ENCODE measurements around the gene FNDC10. TPM values are rescaled to one million over a fixed set of nuclear protein-coding genes. Genes with fewer than 3 reads are reported as not detected.

The FNDC10 gene
- total RNA-seq, 1 donor from 2014 or later = 2.5 TPM

DNA sequence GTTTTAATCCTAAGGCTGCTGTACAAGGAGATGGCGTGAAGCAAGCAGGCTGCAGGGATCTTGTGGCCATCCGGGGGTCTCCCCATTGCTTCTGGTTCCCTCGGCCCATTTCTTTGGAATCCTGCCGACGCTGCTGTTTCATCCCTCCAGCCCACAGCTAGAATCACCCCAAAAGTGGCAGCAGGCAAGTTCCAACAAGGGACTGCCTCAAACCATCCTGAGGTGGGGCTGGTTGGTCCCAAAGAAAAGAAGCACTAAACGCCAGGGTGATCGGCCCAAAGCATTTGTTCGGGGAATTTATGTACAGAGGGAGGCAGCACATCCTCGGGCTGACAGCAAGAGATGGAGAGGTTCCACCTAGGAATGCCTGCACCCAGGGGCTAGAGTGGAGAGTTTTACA, 10.9 kb upstream of the FNDC10 start:
- Histone ChIP-seq H3K27ac (no peak overlapping the region), H3K9ac (no peak overlapping the region), H3K4me2 (no peak overlapping the region), H3K36me3 (no peaks in the 10 kb centered on the region), H2AFZ (replicated peaks) (no peak overlapping the region), H3K9me3 (ENCODE audit: low read depth) (no peaks in the 10 kb centered on the region), H3K4me3 (no peak overlapping the region), H3K27me3 (no peaks in the 10 kb centered on the region), H4K20me1 (ENCODE audit: low read depth) (peaks cover 19% of the 10 kb centered on the region), H3F3A (ENCODE audit: low read depth) (peaks cover 15% of the 10 kb centered on the region), H3K4me1 (peaks cover 6% of the 10 kb centered on the region), H3K79me2 (ENCODE audit: low read depth) (peaks cover 19% of the 10 kb centered on the region)
- no peak overlapping the region for H3K4me3 Mint-ChIP-seq
- H3K27me3 Mint-ChIP-seq (ENCODE audit: insufficient read depth, low read depth) = peaks cover 2% of the 10 kb centered on the region
- H3K36me3 Mint-ChIP-seq = peaks cover 6% of the 10 kb centered on the region
- DNase-seq (ENCODE audit: low spot score) = no peak
- no peak overlapping the region for H3K27ac Mint-ChIP-seq
- TF ChIP-seq EZH2phosphoT487 (IDR thresholded peaks at IDR 0.05) = no peak
- no peak for TF ChIP-seq EZH2 (IDR thresholded peaks at IDR 0.05)
- TF ChIP-seq, protein P1, sequence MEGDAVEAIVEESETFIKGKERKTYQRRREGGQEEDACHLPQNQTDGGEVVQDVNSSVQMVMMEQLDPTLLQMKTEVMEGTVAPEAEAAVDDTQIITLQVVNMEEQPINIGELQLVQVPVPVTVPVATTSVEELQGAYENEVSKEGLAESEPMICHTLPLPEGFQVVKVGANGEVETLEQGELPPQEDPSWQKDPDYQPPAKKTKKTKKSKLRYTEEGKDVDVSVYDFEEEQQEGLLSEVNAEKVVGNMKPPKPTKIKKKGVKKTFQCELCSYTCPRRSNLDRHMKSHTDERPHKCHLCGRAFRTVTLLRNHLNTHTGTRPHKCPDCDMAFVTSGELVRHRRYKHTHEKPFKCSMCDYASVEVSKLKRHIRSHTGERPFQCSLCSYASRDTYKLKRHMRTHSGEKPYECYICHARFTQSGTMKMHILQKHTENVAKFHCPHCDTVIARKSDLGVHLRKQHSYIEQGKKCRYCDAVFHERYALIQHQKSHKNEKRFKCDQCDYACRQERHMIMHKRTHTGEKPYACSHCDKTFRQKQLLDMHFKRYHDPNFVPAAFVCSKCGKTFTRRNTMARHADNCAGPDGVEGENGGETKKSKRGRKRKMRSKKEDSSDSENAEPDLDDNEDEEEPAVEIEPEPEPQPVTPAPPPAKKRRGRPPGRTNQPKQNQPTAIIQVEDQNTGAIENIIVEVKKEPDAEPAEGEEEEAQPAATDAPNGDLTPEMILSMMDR (IDR thresholded peaks at IDR 0.05) = no peak
- peaks cover 19% of the 10 kb centered on the region for H3K4me1 Mint-ChIP-seq
- no peaks in the 10 kb centered on the region for H3K9me3 Mint-ChIP-seq

DNA sequence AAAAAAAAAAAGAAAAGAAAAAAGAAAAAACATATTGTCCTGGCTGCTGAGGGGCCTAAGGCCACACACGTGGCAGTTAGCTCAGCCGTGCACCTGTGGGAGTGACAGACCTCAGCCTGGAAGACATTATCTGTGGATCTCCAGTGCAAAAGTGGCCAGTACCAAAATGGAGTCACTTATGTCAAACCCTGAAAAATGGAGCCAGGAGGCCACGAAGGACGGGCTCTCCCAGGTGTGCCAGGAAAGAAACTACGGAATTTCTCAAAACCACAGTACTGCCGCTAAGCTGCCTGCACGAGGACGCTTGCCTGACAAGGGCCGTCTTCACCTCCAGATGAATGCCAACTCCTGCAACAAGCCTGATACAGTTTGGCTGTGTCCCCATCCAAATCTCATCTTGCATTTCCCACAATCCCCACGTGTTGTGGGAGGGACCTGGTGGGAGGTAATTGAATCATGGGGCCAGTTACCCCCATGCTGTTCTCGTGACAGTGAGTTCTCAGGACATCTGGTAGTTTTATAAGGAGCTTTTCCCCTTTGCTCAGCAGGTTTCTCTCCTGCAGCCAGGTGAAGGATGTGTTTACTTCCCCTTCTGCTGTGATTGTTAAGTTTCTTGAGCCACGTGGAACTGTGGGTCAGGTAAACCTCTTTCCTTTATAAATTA, 10.0 kb upstream of the FNDC10 start:
- no peak overlapping the region for H3K4me3 ChIP-seq
- H3K79me2 ChIP-seq (ENCODE audit: low read depth) = peaks cover 18% of the 10 kb centered on the region
- H3F3A ChIP-seq (ENCODE audit: low read depth) = peaks cover 11% of the 10 kb centered on the region
- no peaks in the 10 kb centered on the region for H3K36me3 ChIP-seq
- Mint-ChIP-seq H3K27me3 (ENCODE audit: insufficient read depth, low read depth) (peaks cover 2% of the 10 kb centered on the region), H3K4me3 (no peak overlapping the region), H3K9me3 (no peaks in the 10 kb centered on the region), H3K27ac (no peak overlapping the region), H3K4me1 (peaks cover 19% of the 10 kb centered on the region), H3K36me3 (peaks cover 6% of the 10 kb centered on the region)
- no peak for TF ChIP-seq EZH2 (IDR thresholded peaks at IDR 0.05)
- TF ChIP-seq, protein P1 (IDR thresholded peaks at IDR 0.05) = no peak
- no peak for TF ChIP-seq EZH2phosphoT487 (IDR thresholded peaks at IDR 0.05)
- H3K4me1 ChIP-seq = peaks cover 6% of the 10 kb centered on the region
- no peak overlapping the region for H2AFZ ChIP-seq (replicated peaks)
- no peaks in the 10 kb centered on the region for H3K9me3 ChIP-seq (ENCODE audit: low read depth)
- H3K9ac ChIP-seq = no peak overlapping the region
- H3K27me3 ChIP-seq = no peaks in the 10 kb centered on the region
- no peak overlapping the region for H3K4me2 ChIP-seq
- peaks cover 18% of the 10 kb centered on the region for H4K20me1 ChIP-seq (ENCODE audit: low read depth)
- no peak for DNase-seq (ENCODE audit: low spot score)
- H3K27ac ChIP-seq = no peak overlapping the region

DNA sequence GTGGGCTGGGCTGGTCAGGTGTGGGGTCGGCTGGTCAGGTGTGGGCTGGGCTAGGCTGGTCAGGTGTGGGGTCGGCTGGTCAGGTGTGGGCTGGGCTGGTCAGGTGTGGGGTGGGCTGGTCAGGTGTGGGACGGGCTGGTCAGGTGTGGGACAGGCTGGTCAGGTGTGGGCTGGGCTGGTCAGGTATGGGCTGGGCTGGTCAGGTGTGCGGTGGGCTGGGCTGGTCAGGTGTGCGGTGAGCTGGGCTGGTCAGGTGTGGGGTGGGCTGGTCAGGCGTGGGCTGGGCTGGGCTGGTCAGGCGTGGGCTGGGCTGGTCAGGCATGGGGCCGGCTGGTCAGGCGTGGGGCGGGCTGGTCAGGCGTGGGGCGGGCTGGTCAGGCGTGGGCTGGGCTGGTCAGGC, 6.3 kb upstream of the FNDC10 start:
- Histone ChIP-seq H3K27me3 (peaks cover 28% of the 10 kb centered on the region), H3K4me2 (no peak overlapping the region), H3F3A (ENCODE audit: low read depth) (peaks cover 5% of the 10 kb centered on the region), H3K9me3 (ENCODE audit: low read depth) (no peaks in the 10 kb centered on the region), H3K4me1 (no peaks in the 10 kb centered on the region), H3K79me2 (ENCODE audit: low read depth) (no peaks in the 10 kb centered on the region), H3K27ac (no peak overlapping the region), H2AFZ (replicated peaks) (no peak overlapping the region), H3K9ac (no peak overlapping the region), H3K4me3 (no peak overlapping the region), H3K36me3 (no peaks in the 10 kb centered on the region), H4K20me1 (ENCODE audit: low read depth) (peaks cover 3% of the 10 kb centered on the region)
- Mint-ChIP-seq H3K36me3 (no peaks in the 10 kb centered on the region), H3K9me3 (no peaks in the 10 kb centered on the region), H3K27ac (no peak overlapping the region), H3K4me1 (no peaks in the 10 kb centered on the region), H3K27me3 (ENCODE audit: insufficient read depth, low read depth) (peaks cover 8% of the 10 kb centered on the region), H3K4me3 (no peak overlapping the region)
- TF ChIP-seq, protein P1 (IDR thresholded peaks at IDR 0.05) = no peak
- TF ChIP-seq EZH2 (IDR thresholded peaks at IDR 0.05) (no peak), EZH2phosphoT487 (IDR thresholded peaks at IDR 0.05) (no peak)
- no peak for DNase-seq (ENCODE audit: low spot score)

Measured in neural progenitor cell (in vitro differentiated cells).